ENCODE measurements around the gene LRCH2.
"Not testable (repeated sequence)": the region's sequence is repeated elsewhere in the genome, so short reads cannot be mapped to it uniquely, and the experiment has no call there.

The LRCH2 gene

GRCh38 chrX:115209547-115209946 lies 24.3 kb downstream of the LRCH2 start:
- not testable (repeated sequence) for DNase-seq

- no peak for DNase-seq
These were observed 29.9 kb downstream of the LRCH2 start for GRCh38 chrX:115204040-115204439.

- no peak for DNase-seq
These were observed 41.6 kb downstream of the LRCH2 start for GRCh38 chrX:115192244-115192700.

- no peak for DNase-seq
These were observed 42.2 kb downstream of the LRCH2 start for GRCh38 chrX:115191490-115192243.

GRCh38 chrX:115190636-115191489 lies 43.0 kb downstream of the LRCH2 start:
- DNase-seq: no peak

GRCh38 chrX:115189646-115190635 lies 44.0 kb downstream of the LRCH2 start:
- DNase-seq: no peak

- DNase-seq: no peak
These were observed 44.8 kb downstream of the LRCH2 start, which contains the start of gene RBMXL3 for GRCh38 chrX:115189110-115189509. Gene RBMXL3, plus strand, starts transcription at chrX:115189410. Its CDS starts 32 bp downstream, at chrX:115189442.

GRCh38 chrX:115183980-115184379 lies 49.9 kb downstream of the LRCH2 start:
- no peak for DNase-seq

GRCh38 chrX:115178473-115178872 lies 55.4 kb downstream of the LRCH2 start:
- DNase-seq: no peak

- no peak for DNase-seq
These were observed 56.0 kb downstream of the LRCH2 start for GRCh38 chrX:115177932-115178331.

GRCh38 chrX:115174548-115174947 lies 59.3 kb downstream of the LRCH2 start:
- DNase-seq: no peak

- no peak for DNase-seq
These were observed 60.7 kb downstream of the LRCH2 start for GRCh38 chrX:115173181-115173580.

- DNase-seq: no peak
These were observed 86.7 kb downstream of the LRCH2 start for GRCh38 chrX:115147220-115147619.

- DNase-seq: no peak
These were observed 91.8 kb downstream of the LRCH2 start for GRCh38 chrX:115142057-115142456.

- DNase-seq: no peak
These were observed 95.9 kb downstream of the LRCH2 start for GRCh38 chrX:115138040-115138439.

- no peak for DNase-seq
These were observed 99.5 kb downstream of the LRCH2 start for GRCh38 chrX:115134382-115134781.

GRCh38 chrX:115112411-115112810 lies 121.5 kb downstream of the LRCH2 start:
- DNase-seq: no peak

- no peak for DNase-seq
These were observed 135.0 kb downstream of the LRCH2 start for GRCh38 chrX:115098897-115099296.

GRCh38 chrX:115093191-115093590 lies 140.7 kb downstream of the LRCH2 start:
- DNase-seq: no peak

- DNase-seq: no peak
These were observed 144.5 kb downstream of the LRCH2 start for GRCh38 chrX:115089419-115089818.

GRCh38 chrX:115068896-115069295 lies 165.0 kb downstream of the LRCH2 start:
- DNase-seq: no peak

GRCh38 chrX:115067812-115068211 lies 166.1 kb downstream of the LRCH2 start:
- DNase-seq: no peak

- DNase-seq: no peak
These were observed 168.6 kb downstream of the LRCH2 start for GRCh38 chrX:115065304-115065703.
